DOHH2 (cell line): ENCODE measurements around the gene ZRANB1.

ENCODE experiments used
- H3F3A ChIP-seq: fragments of 200-600 bp; sonication (generic), shearing (Covaris generic); 2 replicates; pipeline ENCODE4 v1.6.0; 2016; ENCODE audit warnings: antibody characterized with exemption, mild to moderate bottlenecking; ENCODE audit not compliant: control insufficient read depth, insufficient read depth
- H3K27ac ChIP-seq: fragments of 200-600 bp; sonication (generic); 2 replicates; pipeline ENCODE4 v1.5.1; 2014; ENCODE audit warnings: low read depth, mild to moderate bottlenecking, low read length, moderate library complexity
- H3K27me3 ChIP-seq: fragments of 200-600 bp; sonication (generic); 2 replicates; pipeline ENCODE4 v1.6.1; 2014; ENCODE audit warnings: mild to moderate bottlenecking, low read length, mixed read lengths; ENCODE audit not compliant: control insufficient read depth
- H3K36me3 ChIP-seq: fragments of 200-600 bp; sonication (generic); 2 replicates; pipeline ENCODE4 v1.6.1; 2014; ENCODE audit warnings: mild to moderate bottlenecking, low read length, moderate library complexity, mixed read lengths; ENCODE audit not compliant: control insufficient read depth
- H3K4me1 ChIP-seq: fragments of 200-600 bp; sonication (generic); 2 replicates; pipeline ENCODE4 v1.6.1; 2014; ENCODE audit warnings: mild to moderate bottlenecking, low read length, mixed read lengths; ENCODE audit not compliant: control insufficient read depth
- H3K4me2 ChIP-seq: fragments of 200-600 bp; sonication (generic); 2 replicates; pipeline ENCODE4 v1.6.0; 2014; ENCODE audit warnings: mild to moderate bottlenecking, low read length, moderate library complexity
- H3K4me3 ChIP-seq: fragments of 200-600 bp; sonication (generic); 2 replicates; pipeline ENCODE4 v1.5.1; 2014; ENCODE audit warnings: mild to moderate bottlenecking, low read length, mixed read lengths
- H3K79me2 ChIP-seq: fragments of 200-600 bp; sonication (generic); 2 replicates; pipeline ENCODE4 v1.6.1; 2014; ENCODE audit warnings: mild to moderate bottlenecking, low read length, mixed read lengths; ENCODE audit not compliant: control insufficient read depth
- H3K9me2 ChIP-seq: fragments of 200-600 bp; sonication (generic); replicated peaks from 2 replicates; pipeline ENCODE4 v1.6.1; 2014; ENCODE audit warnings: mild to moderate bottlenecking, low read length, mixed read lengths; ENCODE audit not compliant: control insufficient read depth
- H3K9me3 ChIP-seq: fragments of 200-600 bp; sonication (generic); 2 replicates; pipeline ENCODE4 v1.6.1; 2014; ENCODE audit warnings: antibody characterized with exemption, low read length, mixed read lengths; ENCODE audit not compliant: control insufficient read depth, insufficient read depth
- H4K20me1 ChIP-seq: fragments of 200-600 bp; sonication (generic); 2 replicates; pipeline ENCODE4 v1.6.0; 2014; ENCODE audit warnings: low read depth, mild to moderate bottlenecking, antibody characterized with exemption, low read length, moderate library complexity; ENCODE audit not compliant: control insufficient read depth, insufficient read depth
- CTCF ChIP-seq: fragments of 200-600 bp; sonication (generic); IDR thresholded peaks from one replicate; pipeline ENCODE4 v1.5.1; 2014; ENCODE audit warnings: antibody characterized with exemption, mild to moderate bottlenecking, low read depth, low read length; ENCODE audit not compliant: poor library complexity, severe bottlenecking
- EZH2phosphoT487 ChIP-seq: fragments of 200-600 bp; sonication (generic); IDR thresholded peaks from 2 replicates; pipeline ENCODE4 v1.6.1; 2017; ENCODE audit warnings: borderline replicate concordance, mild to moderate bottlenecking, antibody characterized with exemption, low read length, moderate library complexity, mixed read lengths

Gene ZRANB1

GRCh38 chr10:124917428-124918190 is 24.3 kb upstream of the ZRANB1 start:
- no peaks in the 10 kb centered on the region for H3K9me3 ChIP-seq
- H3K4me1 ChIP-seq, result peaks cover 22% of the 10 kb centered on the region
- H3K27ac ChIP-seq, result peak overlapping the region; percentile 17; the same call in 1 of the 2 replicates
- H4K20me1 ChIP-seq, result peaks cover 18% of the 10 kb centered on the region
- peaks cover under 1% of the 10 kb centered on the region; the same call in 1 of the 2 replicates for H3K27me3 ChIP-seq
- H3K36me3 ChIP-seq, result peaks cover 4% of the 10 kb centered on the region; the same call in 1 of the 2 replicates
- peak overlapping the region; percentile 99 for H3K4me2 ChIP-seq
- H3K9me2 ChIP-seq, result no peaks in the 10 kb centered on the region
- peaks cover 66% of the 10 kb centered on the region for H3K79me2 ChIP-seq
- TF ChIP-seq EZH2phosphoT487 (no peak), CTCF (no peak)
- H3F3A ChIP-seq, result 0 out of 2 replicates have a peak, but pooled peaks cover 2% of the 10 kb centered on the region
- H3K4me3 ChIP-seq, result peak overlapping the region; percentile 100

- TF ChIP-seq EZH2phosphoT487 (no peak), CTCF (no peak)
- Histone ChIP-seq H3K4me3 (peak overlapping the region; percentile 100), H3F3A (0 out of 2 replicates have a peak, but pooled peaks cover 2% of the 10 kb centered on the region), H3K27me3 (no peaks in the 10 kb centered on the region), H3K79me2 (peaks cover 73% of the 10 kb centered on the region), H3K4me1 (peaks cover 22% of the 10 kb centered on the region), H3K36me3 (peaks cover 5% of the 10 kb centered on the region; the same call in 1 of the 2 replicates), H3K4me2 (peak overlapping the region; percentile 99), H3K27ac (no peak overlapping the region), H3K9me2 (no peaks in the 10 kb centered on the region), H4K20me1 (peaks cover 18% of the 10 kb centered on the region), H3K9me3 (no peaks in the 10 kb centered on the region)
These were observed 23.6 kb upstream of the ZRANB1 start for GRCh38 chr10:124918191-124918830.

GRCh38 chr10:124918906-124919305 is 23.0 kb upstream of the ZRANB1 start:
- Histone ChIP-seq H3K9me3 (no peaks in the 10 kb centered on the region), H3K9me2 (no peaks in the 10 kb centered on the region), H3K4me1 (peaks cover 22% of the 10 kb centered on the region), H3F3A (0 out of 2 replicates have a peak, but pooled peaks cover 2% of the 10 kb centered on the region), H3K36me3 (peaks cover 5% of the 10 kb centered on the region; the same call in 1 of the 2 replicates), H4K20me1 (peaks cover 18% of the 10 kb centered on the region), H3K4me3 (peak overlapping the region; percentile 100), H3K4me2 (peak overlapping the region; percentile 99), H3K79me2 (peaks cover 79% of the 10 kb centered on the region), H3K27me3 (no peaks in the 10 kb centered on the region), H3K27ac (no peak overlapping the region)
- no peak for TF ChIP-seq EZH2phosphoT487
- no peak for TF ChIP-seq CTCF
